Astrocyte (in vitro differentiated cells and primary cell): ENCODE results near the gene ANKUB1. TPM values are rescaled to one million over a fixed set of nuclear protein-coding genes. Genes with fewer than 3 reads are reported as not detected.
A peak's percentile ranks its signal among the peaks of the same experiment; 100 is the strongest.

Experiments used
- DNase-seq: peaks from one replicate; pipeline ENCODE4 v3.0.0-alpha.2; 2010; ENCODE audit warnings: low read depth
- FAIRE-seq: peaks from 2 replicates; lab custom pipeline; 2011; peaks lifted over from hg19 to GRCh38; lab: Jason Lieb, UNC
- H2AFZ ChIP-seq: 2 replicates; pipeline ENCODE4 v1.6.0; 2012; ENCODE audit warnings: low read depth, low read length, inconsistent platforms
- H3K27ac ChIP-seq: 2 replicates; pipeline ENCODE4 v1.5.1; 2011; ENCODE audit warnings: low read depth, low read length, inconsistent platforms
- H3K27me3 ChIP-seq: 2 replicates; pipeline ENCODE4 v1.6.0; 2011; ENCODE audit warnings: low read length, inconsistent platforms; ENCODE audit not compliant: insufficient read depth
- H3K36me3 ChIP-seq: 2 replicates; pipeline ENCODE4 v1.5.1; 2011; ENCODE audit warnings: low read length, inconsistent platforms; ENCODE audit not compliant: insufficient read depth
- H3K4me1 ChIP-seq: 2 replicates; pipeline ENCODE4 v1.5.1; 2011; ENCODE audit warnings: low read length, inconsistent platforms; ENCODE audit not compliant: insufficient read depth
- H3K4me2 ChIP-seq: 2 replicates; pipeline ENCODE4 v1.6.0; 2012; ENCODE audit warnings: low read length, inconsistent platforms
- H3K4me3 ChIP-seq: 2 replicates; pipeline ENCODE4 v1.5.1; 2011; ENCODE audit warnings: low read depth, mild to moderate bottlenecking, low read length, inconsistent platforms; ENCODE audit not compliant: insufficient read depth
- H3K79me2 ChIP-seq: 2 replicates; pipeline ENCODE4 v1.6.0; 2012; ENCODE audit warnings: mild to moderate bottlenecking, low read length, inconsistent platforms; ENCODE audit not compliant: insufficient read depth
- H3K9ac ChIP-seq: 2 replicates; pipeline ENCODE4 v1.6.0; 2012; ENCODE audit warnings: mild to moderate bottlenecking, low read length, inconsistent platforms
- H3K9me3 ChIP-seq: 2 replicates; pipeline ENCODE4 v1.5.1; 2012; ENCODE audit warnings: low read depth, mild to moderate bottlenecking, low read length, inconsistent platforms; ENCODE audit not compliant: insufficient read depth
- H4K20me1 ChIP-seq: 2 replicates; pipeline ENCODE4 v1.6.0; 2012; ENCODE audit warnings: low read length, inconsistent platforms; ENCODE audit not compliant: insufficient read depth
- H3K27ac Mint-ChIP-seq: one replicate; pipeline ENCODE4 v1.8.0; 2021; ENCODE audit warnings: mild to moderate bottlenecking, mixed read lengths; ENCODE audit not compliant: unreplicated experiment
- H3K27me3 Mint-ChIP-seq: one replicate; pipeline ENCODE4 v1.8.0; 2021; ENCODE audit warnings: low read depth, mixed read lengths; ENCODE audit not compliant: unreplicated experiment
- H3K36me3 Mint-ChIP-seq: one replicate; pipeline ENCODE4 v1.8.0; 2021; ENCODE audit warnings: low read depth, mixed read lengths; ENCODE audit not compliant: unreplicated experiment
- H3K4me1 Mint-ChIP-seq: one replicate; pipeline ENCODE4 v1.8.0; 2021; ENCODE audit warnings: low read depth, mixed read lengths; ENCODE audit not compliant: unreplicated experiment
- H3K4me3 Mint-ChIP-seq: one replicate; pipeline ENCODE4 v1.8.0; 2021; ENCODE audit warnings: mild to moderate bottlenecking, moderate library complexity, mixed read lengths; ENCODE audit not compliant: unreplicated experiment
- H3K9me3 Mint-ChIP-seq: one replicate; pipeline ENCODE4 v1.8.0; 2021; ENCODE audit warnings: mild to moderate bottlenecking, mixed read lengths; ENCODE audit not compliant: unreplicated experiment
- CTCF ChIP-seq: IDR thresholded peaks from 2 replicates; pipeline ENCODE4 v1.5.1; 2011; ENCODE audit warnings: low read depth, mild to moderate bottlenecking, inconsistent platforms, low read length, moderate library complexity; ENCODE audit not compliant: insufficient read depth
- EZH2 ChIP-seq: IDR thresholded peaks from 2 replicates; pipeline ENCODE4 v1.6.1; 2012; ENCODE audit warnings: mild to moderate bottlenecking, low read length, inconsistent platforms; ENCODE audit not compliant: insufficient read depth
- total RNA-seq: library from RNA; stranded (reverse); gene quantifications from 2 replicates; pipeline ENCODE4 v1.2.1, GENCODE V29; 2021

ANKUB1 gene
- total RNA-seq, 1 donor from 2014 or later, result not detected

GRCh38 chr3:149720918-149721317, 71.4 kb downstream of the ANKUB1 start:
- no peak overlapping the region for H2AFZ ChIP-seq
- H3K4me2 ChIP-seq, result no peak overlapping the region
- Mint-ChIP-seq H3K4me1 (no peaks in the 10 kb centered on the region), H3K4me3 (no peak overlapping the region), H3K36me3 (peaks cover 4% of the 10 kb centered on the region), H3K27me3 (no peaks in the 10 kb centered on the region), H3K9me3 (peaks cover 6% of the 10 kb centered on the region), H3K27ac (no peak overlapping the region)
- H3K4me1 ChIP-seq, result no peaks in the 10 kb centered on the region
- H3K9ac ChIP-seq, result no peak overlapping the region
- no peak for TF ChIP-seq CTCF
- TF ChIP-seq EZH2, result no peak
- no peaks in the 10 kb centered on the region for H3K9me3 ChIP-seq
- no peak overlapping the region for H3K4me3 ChIP-seq
- no peaks in the 10 kb centered on the region for H3K27me3 ChIP-seq
- no peak overlapping the region for H3K27ac ChIP-seq
- peak; percentile 13 for FAIRE-seq
- no peaks in the 10 kb centered on the region for H3K79me2 ChIP-seq
- no peaks in the 10 kb centered on the region for H4K20me1 ChIP-seq
- DNase-seq, result no peak
- no peaks in the 10 kb centered on the region for H3K36me3 ChIP-seq

DNA sequence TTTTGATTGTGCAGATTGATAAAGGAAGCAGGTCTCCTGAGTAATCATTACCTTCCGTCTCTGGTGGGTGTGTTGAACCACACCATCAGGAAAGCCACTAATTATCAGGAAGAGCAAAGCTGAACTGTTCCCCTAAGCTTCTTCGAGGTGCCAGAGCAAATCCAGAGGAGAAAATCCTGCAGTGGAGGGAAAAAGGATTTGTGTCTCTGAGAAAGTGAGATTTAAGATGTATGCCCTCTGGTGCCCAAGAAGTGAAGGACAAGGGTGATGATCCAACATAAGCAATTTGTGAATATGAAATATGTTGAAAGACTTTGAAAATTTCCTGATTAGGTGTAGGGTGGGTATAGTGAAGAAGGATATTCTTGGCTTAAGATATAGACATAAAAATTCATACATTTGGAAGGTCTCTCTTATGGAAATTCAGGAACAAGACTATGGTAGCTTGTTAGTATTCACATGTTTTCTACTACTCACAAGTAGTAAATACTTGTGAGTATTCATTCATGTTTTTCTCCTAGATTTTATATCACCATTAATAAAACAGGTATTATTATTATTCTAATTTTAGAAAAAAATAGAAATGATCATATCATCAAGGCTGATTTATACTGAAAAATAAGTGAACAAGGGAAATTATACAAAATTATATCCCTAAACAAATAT, 74.8 kb downstream of the ANKUB1 start:
- H3K9me3 Mint-ChIP-seq, result peaks cover 6% of the 10 kb centered on the region
- Histone ChIP-seq H3K36me3 (no peaks in the 10 kb centered on the region), H3K4me1 (no peaks in the 10 kb centered on the region), H2AFZ (peak overlapping the region; percentile 37), H3K27me3 (no peaks in the 10 kb centered on the region), H3K4me3 (no peak overlapping the region), H3K4me2 (no peak overlapping the region), H3K79me2 (no peaks in the 10 kb centered on the region), H3K9ac (no peak overlapping the region), H3K9me3 (no peaks in the 10 kb centered on the region), H3K27ac (no peak overlapping the region), H4K20me1 (no peaks in the 10 kb centered on the region)
- peak; percentile 80 for FAIRE-seq
- H3K27me3 Mint-ChIP-seq, result no peaks in the 10 kb centered on the region
- peak; percentile 59 for DNase-seq
- peaks cover 4% of the 10 kb centered on the region for H3K36me3 Mint-ChIP-seq
- no peak for TF ChIP-seq EZH2
- TF ChIP-seq CTCF, result peak; percentile 66
- H3K4me3 Mint-ChIP-seq, result no peak overlapping the region
- H3K4me1 Mint-ChIP-seq, result no peaks in the 10 kb centered on the region
- H3K27ac Mint-ChIP-seq, result peak overlapping the region; percentile 38

DNA sequence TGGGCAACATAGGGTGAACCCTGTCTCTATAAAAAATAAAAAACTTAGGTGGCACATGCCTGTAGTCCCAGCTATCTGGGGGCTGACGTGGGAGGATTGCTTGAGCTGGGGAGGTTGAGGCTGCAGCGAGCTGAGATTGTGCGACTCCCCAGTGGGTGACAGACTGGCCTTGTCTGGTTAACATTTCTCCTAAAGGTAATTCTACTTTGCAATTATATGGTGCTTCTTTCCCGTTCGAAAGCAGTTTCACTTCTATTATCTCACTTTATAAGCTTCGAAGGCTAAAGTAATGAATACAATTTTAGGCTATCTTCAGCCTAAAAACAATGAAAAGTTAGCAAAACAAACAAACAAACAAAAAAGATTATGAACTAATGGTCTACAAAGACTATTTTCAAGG, 75.4 kb downstream of the ANKUB1 start:
- DNase-seq, result no peak
- no peaks in the 10 kb centered on the region for H3K27me3 ChIP-seq
- no peak overlapping the region for H3K9ac ChIP-seq
- Mint-ChIP-seq H3K4me3 (no peak overlapping the region), H3K27ac (peak overlapping the region; percentile 38), H3K27me3 (no peaks in the 10 kb centered on the region), H3K36me3 (peaks cover 4% of the 10 kb centered on the region), H3K9me3 (peaks cover 6% of the 10 kb centered on the region), H3K4me1 (no peaks in the 10 kb centered on the region)
- no peaks in the 10 kb centered on the region for H3K79me2 ChIP-seq
- no peak overlapping the region for H3K27ac ChIP-seq
- H3K4me2 ChIP-seq, result no peak overlapping the region
- TF ChIP-seq CTCF (no peak), EZH2 (no peak)
- no peaks in the 10 kb centered on the region for H3K36me3 ChIP-seq
- H2AFZ ChIP-seq, result peak overlapping the region; percentile 37
- H4K20me1 ChIP-seq, result no peaks in the 10 kb centered on the region
- H3K9me3 ChIP-seq, result no peaks in the 10 kb centered on the region
- no peaks in the 10 kb centered on the region for H3K4me1 ChIP-seq
- FAIRE-seq, result no peak
- H3K4me3 ChIP-seq, result no peak overlapping the region
